NCI-H1092 (cell line): ENCODE data around the gene PTGIR.

Experiments
- DNase-seq: peaks from one replicate; lab custom pipeline; 2025; lab: John Stamatoyannopoulos, UW

The PTGIR gene

GRCh38 chr19:46601318-46602224, 23.3 kb downstream of the PTGIR start, which contains the start of gene CALM3:
Gene CALM3, plus strand, starts transcription at chr19:46601330. Its CDS starts 105 bp downstream, at chr19:46601435.
- no peak for DNase-seq

- DNase-seq = peak; percentile 88
Measured at GRCh38 chr19:46600384-46601317, 24.2 kb downstream of the PTGIR start.

- no peak for DNase-seq
Measured at GRCh38 chr19:46599716-46600373, 25.0 kb downstream of the PTGIR start.

- no peak for DNase-seq
Measured at GRCh38 chr19:46598372-46598917, 26.4 kb downstream of the PTGIR start.

GRCh38 chr19:46596008-46596407, 28.9 kb downstream of the PTGIR start:
- DNase-seq = no peak

GRCh38 chr19:46591870-46592269, 33.0 kb downstream of the PTGIR start:
- DNase-seq = no peak

- no peak for DNase-seq
Measured at GRCh38 chr19:46591254-46591653, 33.6 kb downstream of the PTGIR start.

- no peak for DNase-seq
Measured at GRCh38 chr19:46587861-46588260, 37.0 kb downstream of the PTGIR start.

GRCh38 chr19:46586294-46586693, 38.6 kb downstream of the PTGIR start:
- no peak for DNase-seq

- no peak for DNase-seq
Measured at GRCh38 chr19:46585539-46585938, 39.4 kb downstream of the PTGIR start.

- DNase-seq = no peak
Measured at GRCh38 chr19:46580247-46580646, 44.6 kb downstream of the PTGIR start.

GRCh38 chr19:46579361-46579879, 45.5 kb downstream of the PTGIR start:
- no peak for DNase-seq

GRCh38 chr19:46578450-46578849, 46.4 kb downstream of the PTGIR start:
- no peak for DNase-seq

- no peak for DNase-seq
Measured at GRCh38 chr19:46574533-46574932, 50.4 kb downstream of the PTGIR start.

- no peak for DNase-seq
Measured at GRCh38 chr19:46573679-46574498, 51.0 kb downstream of the PTGIR start.

GRCh38 chr19:46571495-46571894, 53.4 kb downstream of the PTGIR start:
- no peak for DNase-seq
